ENCODE data around the gene SLC17A8. TPM values are rescaled to one million over a fixed set of nuclear protein-coding genes. Genes with fewer than 3 reads are reported as not detected.

SLC17A8 gene
- total and polyA plus RNA-seq, 2 experiments from 2014 or later, result not detected

DNA sequence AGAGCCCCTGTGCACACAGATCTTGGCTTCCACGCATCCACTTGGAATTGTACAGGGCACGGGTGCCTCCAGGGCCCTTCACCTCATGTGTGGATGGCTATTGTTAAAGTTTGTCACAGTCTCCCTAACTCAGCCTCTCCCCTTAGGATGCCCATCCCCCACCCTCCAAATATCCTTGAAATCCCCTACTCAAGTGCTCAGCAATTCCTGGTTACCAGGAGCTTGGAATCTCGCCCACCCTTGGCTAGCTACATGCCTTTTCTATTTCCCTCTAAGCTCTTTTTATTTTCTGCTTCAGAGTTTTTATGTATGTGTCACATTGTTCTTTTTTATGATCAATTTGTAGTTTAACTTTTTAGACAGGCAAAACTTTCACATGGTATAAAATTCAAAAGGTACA is 103.8 kb downstream of the SLC17A8 start:
- no peaks in the 10 kb centered on the region for H3K36me3 ChIP-seq
- DNase-seq (ENCODE audit: low read depth in 1 of 2, low spot score in 1 of 2), result peak in 1 of 2 donors; percentile 21
- H3K9me3 ChIP-seq (ENCODE audit: low read depth), result no peaks in the 10 kb centered on the region
- H3K27ac ChIP-seq, result no peak overlapping the region
- H3K4me3 ChIP-seq, result no peak overlapping the region
- no peaks in the 10 kb centered on the region for H3K4me1 ChIP-seq (ENCODE audit: low read depth)
- TF ChIP-seq, protein P1, sequence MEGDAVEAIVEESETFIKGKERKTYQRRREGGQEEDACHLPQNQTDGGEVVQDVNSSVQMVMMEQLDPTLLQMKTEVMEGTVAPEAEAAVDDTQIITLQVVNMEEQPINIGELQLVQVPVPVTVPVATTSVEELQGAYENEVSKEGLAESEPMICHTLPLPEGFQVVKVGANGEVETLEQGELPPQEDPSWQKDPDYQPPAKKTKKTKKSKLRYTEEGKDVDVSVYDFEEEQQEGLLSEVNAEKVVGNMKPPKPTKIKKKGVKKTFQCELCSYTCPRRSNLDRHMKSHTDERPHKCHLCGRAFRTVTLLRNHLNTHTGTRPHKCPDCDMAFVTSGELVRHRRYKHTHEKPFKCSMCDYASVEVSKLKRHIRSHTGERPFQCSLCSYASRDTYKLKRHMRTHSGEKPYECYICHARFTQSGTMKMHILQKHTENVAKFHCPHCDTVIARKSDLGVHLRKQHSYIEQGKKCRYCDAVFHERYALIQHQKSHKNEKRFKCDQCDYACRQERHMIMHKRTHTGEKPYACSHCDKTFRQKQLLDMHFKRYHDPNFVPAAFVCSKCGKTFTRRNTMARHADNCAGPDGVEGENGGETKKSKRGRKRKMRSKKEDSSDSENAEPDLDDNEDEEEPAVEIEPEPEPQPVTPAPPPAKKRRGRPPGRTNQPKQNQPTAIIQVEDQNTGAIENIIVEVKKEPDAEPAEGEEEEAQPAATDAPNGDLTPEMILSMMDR (IDR thresholded peaks at IDR 0.05; ENCODE audit: low read depth, low read length), result no peak
- H3K27me3 ChIP-seq, result no peaks in the 10 kb centered on the region

DNA sequence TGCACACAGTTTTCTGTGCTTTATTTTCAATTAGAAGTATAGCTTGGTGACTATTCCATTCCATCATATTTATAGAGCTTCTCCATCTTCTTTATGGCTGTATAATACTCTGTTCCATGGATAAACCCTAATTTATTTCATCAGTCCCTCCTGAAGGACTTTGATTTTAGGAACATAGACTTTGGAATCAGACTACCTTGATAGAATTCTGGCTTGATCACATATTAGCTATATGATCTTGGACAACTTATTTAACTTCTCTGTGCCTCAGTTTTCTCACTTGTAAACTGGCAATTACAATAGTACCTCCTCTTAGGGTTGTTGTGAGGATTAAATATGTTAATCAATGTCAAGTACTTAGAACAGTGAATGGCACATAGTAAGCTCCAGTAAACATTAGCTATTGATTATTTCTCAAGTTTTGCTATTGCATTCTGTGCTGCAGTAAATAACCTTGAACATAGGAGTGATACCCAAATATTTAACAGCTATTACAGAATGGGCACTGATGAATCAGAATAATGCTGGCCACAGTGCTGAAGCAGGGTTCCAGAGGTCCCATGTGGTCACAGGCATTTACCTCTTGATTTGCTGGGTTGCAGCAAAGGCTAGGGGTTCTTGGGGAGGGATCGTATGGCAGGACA is 104.6 kb downstream of the SLC17A8 start:
- H3K27ac ChIP-seq, result no peak overlapping the region
- H3K9me3 ChIP-seq (ENCODE audit: low read depth), result no peaks in the 10 kb centered on the region
- DNase-seq (ENCODE audit: low read depth in 1 of 2, low spot score in 1 of 2), result no peak
- no peaks in the 10 kb centered on the region for H3K36me3 ChIP-seq
- H3K27me3 ChIP-seq, result no peaks in the 10 kb centered on the region
- no peak overlapping the region for H3K4me3 ChIP-seq
- TF ChIP-seq, protein P1 (IDR thresholded peaks at IDR 0.05; ENCODE audit: low read depth, low read length), result no peak
- H3K4me1 ChIP-seq (ENCODE audit: low read depth), result no peaks in the 10 kb centered on the region

DNA sequence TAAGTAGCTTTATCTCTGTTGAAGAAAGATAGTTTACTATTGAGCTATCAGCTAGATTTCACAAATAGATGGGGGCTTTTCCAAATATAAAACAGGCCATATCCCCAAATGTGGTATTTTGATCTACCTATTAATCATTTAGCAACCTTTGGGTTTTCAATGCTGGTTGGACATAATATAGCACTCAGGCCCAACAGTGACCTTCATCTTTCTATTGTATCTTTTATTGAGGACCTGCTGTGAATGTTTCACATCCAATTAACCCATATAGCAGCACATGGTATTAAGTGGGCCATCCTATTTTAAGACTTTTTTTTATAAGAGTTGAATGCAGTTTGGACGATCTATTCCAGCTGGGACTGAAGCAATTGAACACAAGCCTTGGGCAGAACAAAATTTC is 106.8 kb downstream of the SLC17A8 start:
- TF ChIP-seq, protein P1 (IDR thresholded peaks at IDR 0.05; ENCODE audit: low read depth, low read length), result no peak
- DNase-seq (ENCODE audit: low read depth in 1 of 2, low spot score in 1 of 2), result no peak
- H3K27ac ChIP-seq, result no peak overlapping the region

DNA sequence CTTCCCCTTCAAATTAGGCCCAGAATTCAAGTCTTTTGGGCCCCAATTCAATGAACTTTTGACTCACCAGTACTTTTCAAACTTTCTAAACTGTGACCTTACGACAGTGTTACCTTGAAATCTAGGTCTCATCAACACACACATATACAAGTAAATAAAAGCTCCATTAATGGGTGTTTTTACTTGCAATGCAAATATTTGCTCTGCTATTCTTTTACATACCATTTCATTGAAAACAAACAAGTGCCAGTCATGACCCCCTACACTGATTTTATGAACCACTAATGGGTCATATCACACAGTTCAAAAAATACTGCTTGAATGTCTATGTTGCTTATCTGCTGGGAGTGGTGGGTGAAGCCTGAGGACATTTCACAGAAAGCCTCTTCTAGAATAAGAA is 107.7 kb downstream of the SLC17A8 start:
- DNase-seq (ENCODE audit: low read depth in 1 of 2, low spot score in 1 of 2), result no peak
- no peaks in the 10 kb centered on the region for H3K36me3 ChIP-seq
- no peak overlapping the region for H3K4me3 ChIP-seq
- H3K27ac ChIP-seq, result no peak overlapping the region
- TF ChIP-seq, protein P1 (IDR thresholded peaks at IDR 0.05; ENCODE audit: low read depth, low read length), result no peak
- no peaks in the 10 kb centered on the region for H3K9me3 ChIP-seq (ENCODE audit: low read depth)
- no peaks in the 10 kb centered on the region for H3K27me3 ChIP-seq
- no peaks in the 10 kb centered on the region for H3K4me1 ChIP-seq (ENCODE audit: low read depth)

More for the DNA sequence above, 106.8 kb downstream of the SLC17A8 start:
- Histone ChIP-seq H3K27me3 (no peaks in the 10 kb centered on the region), H3K36me3 (no peaks in the 10 kb centered on the region), H3K4me3 (no peak overlapping the region), H3K9me3 (ENCODE audit: low read depth) (no peaks in the 10 kb centered on the region), H3K4me1 (ENCODE audit: low read depth) (no peaks in the 10 kb centered on the region)

DNA sequence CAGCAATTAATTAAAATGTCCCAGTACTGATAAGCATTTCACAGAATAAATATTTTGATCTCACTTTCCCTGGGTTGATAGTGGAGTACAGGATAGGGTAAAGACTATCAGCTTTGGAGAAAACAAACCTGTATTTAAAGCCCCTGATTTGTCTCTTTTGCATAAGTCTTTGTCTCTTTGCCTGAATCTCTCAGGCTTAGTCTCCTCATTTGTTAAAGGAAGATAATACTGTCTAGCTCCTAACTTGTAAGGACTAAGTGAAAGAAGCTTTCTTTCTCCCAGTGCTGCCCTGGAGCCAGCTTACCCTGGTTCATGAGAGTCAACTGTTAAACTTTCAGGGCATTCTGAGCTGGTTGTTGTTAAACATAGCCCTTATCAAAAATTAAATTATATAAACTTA is 111.3 kb downstream of the SLC17A8 start:
- TF ChIP-seq, protein P1 (IDR thresholded peaks at IDR 0.05; ENCODE audit: low read depth, low read length), result no peak
- Histone ChIP-seq H3K9me3 (ENCODE audit: low read depth) (no peaks in the 10 kb centered on the region), H3K4me3 (no peak overlapping the region), H3K27me3 (no peaks in the 10 kb centered on the region), H3K4me1 (ENCODE audit: low read depth) (no peaks in the 10 kb centered on the region), H3K36me3 (no peaks in the 10 kb centered on the region), H3K27ac (no peak overlapping the region)
- DNase-seq (ENCODE audit: low read depth in 1 of 2, low spot score in 1 of 2), result no peak

Other genes with a start within 250 kb of the SLC17A8 start
- 13.9 and 21.9 TPM in 2 replicates for gene BLTP3B, start 214.2 kb upstream of the SLC17A8 start, total RNA-seq
- gene BLTP3B, start 214.2 kb upstream of the SLC17A8 start, polyA plus RNA-seq, result 14.1 and 20.9 TPM in 2 replicates
- 10.1 and 15.8 TPM in 2 replicates for gene ACTR6, start 156.3 kb upstream of the SLC17A8 start, total RNA-seq
- 28.0 and 32.9 TPM in 2 replicates for gene ACTR6, start 156.3 kb upstream of the SLC17A8 start, polyA plus RNA-seq
- gene DEPDC4, start 90.0 kb upstream of the SLC17A8 start, total RNA-seq, result 1.5 and 1.6 TPM in 2 replicates
- gene DEPDC4, start 90.0 kb upstream of the SLC17A8 start, polyA plus RNA-seq, result 4.4 and 5.4 TPM in 2 replicates
- gene SCYL2, start 89.9 kb upstream of the SLC17A8 start, total RNA-seq, result 34.5 and 60.7 TPM in 2 replicates
- 26.7 and 31.5 TPM in 2 replicates for gene SCYL2, start 89.9 kb upstream of the SLC17A8 start, polyA plus RNA-seq
- not detected in 2 replicates for gene NR1H4, start 116.8 kb downstream of the SLC17A8 start, total RNA-seq
- not detected in 2 replicates for gene NR1H4, start 116.8 kb downstream of the SLC17A8 start, polyA plus RNA-seq
- gene GAS2L3, start 216.6 kb downstream of the SLC17A8 start, total RNA-seq, result 1.1 and 13.9 TPM in 2 replicates
- gene GAS2L3, start 216.6 kb downstream of the SLC17A8 start, polyA plus RNA-seq, result 0.07 and 10.4 TPM in 2 replicates